Measurements from ENCODE around the gene CKAP2L.
"Not testable (repeated sequence)": the region's sequence is repeated elsewhere in the genome, so short reads cannot be mapped to it uniquely, and the experiment has no call there.

The CKAP2L gene

GRCh38 chr2:112710956-112711750 is 53.3 kb downstream of the CKAP2L start:
- no peak for TF ChIP-seq POLR2A (IDR thresholded peaks at IDR 0.05; ENCODE audit: low read length)
- TF ChIP-seq GATA1 (IDR thresholded peaks at IDR 0.05; ENCODE audit: low read depth, low read length): no peak
- peak; percentile 32 to 59 for DNase-seq

DNA sequence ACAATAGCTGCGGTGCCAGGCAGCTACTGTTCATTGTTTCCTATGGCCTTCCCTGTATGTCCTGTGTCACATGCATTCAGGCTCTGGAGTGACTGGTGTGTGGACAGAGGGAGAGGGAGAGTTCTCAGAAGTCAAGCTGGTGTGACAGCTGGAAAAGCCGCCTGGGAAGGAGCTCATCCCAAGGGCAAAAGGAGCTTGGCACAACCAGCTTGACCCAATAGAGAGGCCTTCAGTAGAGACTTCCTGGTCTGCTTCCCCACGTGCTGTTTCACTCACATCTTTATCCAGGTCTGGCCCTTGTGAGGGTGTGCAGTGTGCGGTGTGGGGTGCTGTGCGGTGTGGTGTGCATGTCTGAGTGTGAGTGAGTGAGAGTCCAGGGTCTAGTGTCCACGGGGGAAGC is 54.7 kb downstream of the CKAP2L start:
- no peak for DNase-seq
- TF ChIP-seq GATA1 (IDR thresholded peaks at IDR 0.05; ENCODE audit: low read depth, low read length) (no peak), POLR2A (IDR thresholded peaks at IDR 0.05; ENCODE audit: low read length) (no peak)

- TF ChIP-seq GATA1 (IDR thresholded peaks at IDR 0.05; ENCODE audit: low read depth, low read length) (no peak), POLR2A (IDR thresholded peaks at IDR 0.05; ENCODE audit: low read length) (no peak)
- no peak for DNase-seq
These were observed 55.4 kb downstream of the CKAP2L start for GRCh38 chr2:112708968-112709367.

- not testable (repeated sequence) for DNase-seq
These were observed 57.5 kb downstream of the CKAP2L start for GRCh38 chr2:112706947-112707346.

- peak; percentile 83 to 93 for DNase-seq
- TF ChIP-seq GATA1 (IDR thresholded peaks at IDR 0.05; ENCODE audit: low read depth, low read length) (no peak), POLR2A (IDR thresholded peaks at IDR 0.05; ENCODE audit: low read length) (no peak)
These were observed 58.2 kb downstream of the CKAP2L start for GRCh38 chr2:112706170-112706664.

DNA sequence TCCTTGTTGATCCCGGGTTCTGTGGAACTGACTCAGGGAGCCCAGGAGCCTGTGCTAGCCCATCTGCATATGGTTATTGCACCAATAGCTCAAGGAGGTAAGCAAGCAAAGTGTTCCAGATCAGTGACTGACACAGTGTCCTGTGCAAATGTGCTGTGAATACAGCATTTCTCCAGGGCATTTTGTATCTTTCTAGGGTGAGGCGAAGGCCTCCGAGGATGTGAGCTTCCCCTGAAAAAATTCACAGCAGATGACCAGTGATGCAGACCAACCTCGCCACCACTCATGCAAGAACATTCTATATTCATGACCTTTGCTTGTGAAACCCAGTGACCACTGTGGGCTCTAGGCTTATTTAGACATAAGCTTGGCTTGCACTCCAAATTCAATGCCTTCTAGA is 58.8 kb downstream of the CKAP2L start:
- DNase-seq: no peak

DNA sequence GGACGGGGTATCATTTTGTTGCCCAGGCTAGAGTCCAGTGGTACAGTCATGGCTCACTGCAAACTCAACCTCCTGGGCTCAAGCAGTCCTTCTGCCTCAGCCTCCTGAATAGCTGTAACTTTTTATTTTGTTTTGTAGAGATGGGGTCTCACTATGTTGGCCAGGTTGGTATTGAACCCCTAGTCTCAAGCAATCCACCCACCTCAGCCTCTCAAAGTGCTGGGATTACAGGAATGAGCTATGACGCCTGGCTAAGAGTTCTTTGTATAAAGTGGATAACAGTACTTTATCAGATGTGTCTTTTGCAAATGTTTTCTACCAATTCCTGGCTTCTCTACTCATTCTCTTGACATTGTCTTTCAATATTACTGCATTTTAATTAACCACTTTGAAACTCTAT is 60.7 kb downstream of the CKAP2L start:
- DNase-seq: no peak
- no peak for TF ChIP-seq GATA1 (IDR thresholded peaks at IDR 0.05; ENCODE audit: low read depth, low read length)
- no peak for TF ChIP-seq POLR2A (IDR thresholded peaks at IDR 0.05; ENCODE audit: low read length)

More for the DNA sequence above, 58.8 kb downstream of the CKAP2L start:
- TF ChIP-seq POLR2A (IDR thresholded peaks at IDR 0.05; ENCODE audit: low read length): no peak
- no peak for TF ChIP-seq GATA1 (IDR thresholded peaks at IDR 0.05; ENCODE audit: low read depth, low read length)

DNA sequence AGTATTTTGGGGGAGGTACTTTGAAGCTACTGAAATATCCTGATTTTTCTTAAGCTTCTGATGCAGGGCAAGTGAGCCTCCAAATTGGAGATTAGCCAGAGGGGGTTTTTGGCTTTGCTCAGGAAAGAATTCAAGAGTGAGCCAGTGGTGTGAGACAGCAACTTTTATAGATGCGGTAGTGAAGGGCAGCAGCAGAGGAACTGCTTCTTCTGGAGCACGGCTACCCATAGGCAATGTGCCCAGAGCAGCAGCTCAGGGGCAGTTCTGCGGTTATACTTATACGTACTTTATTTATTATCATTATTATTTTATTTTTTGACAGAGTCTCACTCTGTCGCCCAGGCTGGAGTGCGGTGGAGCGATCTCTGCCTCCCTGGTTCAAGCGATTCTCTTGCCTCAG is 63.4 kb downstream of the CKAP2L start:
- DNase-seq: peak in 1 of 2 experiments; percentile 36
- TF ChIP-seq POLR2A (IDR thresholded peaks at IDR 0.05; ENCODE audit: low read length) (no peak), GATA1 (IDR thresholded peaks at IDR 0.05; ENCODE audit: low read depth, low read length) (no peak)

DNA sequence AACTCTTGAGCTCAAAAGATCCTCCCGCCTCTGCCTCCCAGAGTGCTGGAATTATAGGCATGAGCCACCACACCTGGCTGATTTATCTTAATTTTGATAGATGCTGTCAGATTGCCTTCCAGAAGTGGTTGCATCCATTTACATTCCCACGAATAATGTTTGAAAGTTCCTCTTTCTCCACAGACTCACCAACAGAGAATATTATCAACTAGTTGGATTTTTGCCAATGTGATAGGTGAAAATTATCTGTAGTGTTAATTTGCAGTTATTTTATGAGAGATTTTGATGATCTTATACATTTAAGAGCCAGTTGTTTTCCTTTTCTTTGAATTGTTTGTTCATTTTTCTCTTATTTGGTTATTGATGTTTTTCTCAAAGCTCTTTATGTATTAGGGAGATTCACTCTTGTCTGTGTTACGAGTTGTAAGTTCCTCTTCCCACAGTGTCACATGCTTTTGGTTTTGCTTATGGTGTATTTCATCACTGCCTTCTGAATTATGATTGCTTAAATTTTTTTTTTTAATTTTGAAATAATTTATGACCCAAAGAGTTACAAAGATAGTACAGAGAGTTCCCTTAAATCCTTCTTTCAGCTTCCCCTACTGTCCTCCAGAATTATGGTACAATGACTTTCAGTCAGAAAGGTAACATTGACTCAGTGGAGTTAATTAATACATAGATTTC is 64.3 kb downstream of the CKAP2L start:
- TF ChIP-seq POLR2A (IDR thresholded peaks at IDR 0.05; ENCODE audit: low read length) (no peak), GATA1 (IDR thresholded peaks at IDR 0.05; ENCODE audit: low read depth, low read length) (no peak)
- no peak for DNase-seq

- no peak for TF ChIP-seq POLR2A (IDR thresholded peaks at IDR 0.05; ENCODE audit: low read length)
- TF ChIP-seq GATA1 (IDR thresholded peaks at IDR 0.05; ENCODE audit: low read depth, low read length): no peak
- DNase-seq: no peak
These were observed 65.4 kb downstream of the CKAP2L start for GRCh38 chr2:112698834-112699515.

DNA sequence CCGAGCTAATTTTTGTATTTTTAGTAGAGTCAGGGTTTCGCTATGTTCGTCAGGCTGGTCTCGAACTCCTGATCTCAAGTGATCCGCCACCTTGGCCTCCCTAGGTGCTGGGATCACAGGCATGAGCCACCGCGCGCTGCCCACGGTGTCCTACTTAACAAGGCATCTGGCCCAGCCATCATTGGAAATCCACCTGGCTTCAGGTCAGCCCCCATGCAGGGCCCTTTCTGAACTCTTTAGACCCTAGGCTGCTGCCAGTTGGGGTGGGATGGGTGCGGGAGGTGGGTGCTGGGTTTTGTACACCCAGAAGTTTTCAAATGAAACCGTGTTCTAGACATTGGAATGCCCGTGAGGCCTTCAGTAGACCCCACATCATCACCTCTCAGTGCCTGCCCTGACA is 70.2 kb downstream of the CKAP2L start:
- TF ChIP-seq GATA1 (IDR thresholded peaks at IDR 0.05; ENCODE audit: low read depth, low read length) (no peak), POLR2A (IDR thresholded peaks at IDR 0.05; ENCODE audit: low read length) (no peak)
- DNase-seq: no peak

- no peak for DNase-seq
- TF ChIP-seq POLR2A (IDR thresholded peaks at IDR 0.05; ENCODE audit: low read length): no peak
- no peak for TF ChIP-seq GATA1 (IDR thresholded peaks at IDR 0.05; ENCODE audit: low read depth, low read length)
These were observed 70.8 kb downstream of the CKAP2L start for GRCh38 chr2:112693596-112693995.

DNA sequence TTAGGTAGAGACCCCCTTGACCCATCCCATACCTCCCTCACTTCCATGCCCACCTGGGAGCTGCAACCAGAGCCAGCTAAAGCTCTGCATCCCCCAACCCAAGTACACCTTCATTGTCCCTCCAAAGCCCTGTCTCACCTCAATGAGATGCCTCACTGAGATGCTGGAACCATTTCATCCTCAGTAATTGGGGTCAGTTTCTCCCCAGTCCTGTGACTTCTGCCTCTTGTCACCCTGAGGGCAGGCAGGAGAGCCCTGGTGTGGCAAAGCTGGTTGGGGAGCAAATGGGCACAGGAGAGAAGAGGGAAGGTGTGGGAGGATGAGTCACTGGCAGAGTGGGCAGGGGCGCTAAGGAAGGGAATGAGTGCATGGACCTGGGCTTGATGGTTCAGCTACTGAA is 71.5 kb downstream of the CKAP2L start:
- TF ChIP-seq GATA1 (IDR thresholded peaks at IDR 0.05; ENCODE audit: low read depth, low read length): no peak
- TF ChIP-seq POLR2A (IDR thresholded peaks at IDR 0.05; ENCODE audit: low read length): no peak
- DNase-seq: peak in 1 of 2 experiments; percentile 53

GRCh38 chr2:112692495-112692911 is 71.9 kb downstream of the CKAP2L start:
- peak; percentile 88 to 92 for DNase-seq
- no peak for TF ChIP-seq POLR2A (IDR thresholded peaks at IDR 0.05; ENCODE audit: low read length)
- no peak for TF ChIP-seq GATA1 (IDR thresholded peaks at IDR 0.05; ENCODE audit: low read depth, low read length)
